Gastrocnemius medialis (tissue), 4 donors: ENCODE data around the gene IL17RA.

Experiments used
- POLR2A ChIP-seq, 2 donors: fragments of 450-650 bp; IDR thresholded peaks; one replicate each; pipeline ENCODE4 v1.6.1; 2017; ENCODE audit warnings: antibody characterized with exemption in 2 of 2, mild to moderate bottlenecking in 2 of 2, moderate library complexity in 2 of 2
- TF ChIP-seq, protein P1 (sequence below), 5 experiments: fragments of 450-650 bp in 3 of 5; fragments of 200-600 bp in 2 of 5; sonication (generic) in 2 of 5; IDR thresholded peaks in 4 of 5; conservative IDR thresholded peaks in 1 of 5; 1 replicate in 4 of 5; 2 replicates in 1 of 5; pipeline ENCODE4 v1.5.1; 2016 to 2019; ENCODE audit warnings: antibody characterized with exemption in 5 of 5, mild to moderate bottlenecking in 3 of 5, moderate library complexity in 3 of 5

DNA sequence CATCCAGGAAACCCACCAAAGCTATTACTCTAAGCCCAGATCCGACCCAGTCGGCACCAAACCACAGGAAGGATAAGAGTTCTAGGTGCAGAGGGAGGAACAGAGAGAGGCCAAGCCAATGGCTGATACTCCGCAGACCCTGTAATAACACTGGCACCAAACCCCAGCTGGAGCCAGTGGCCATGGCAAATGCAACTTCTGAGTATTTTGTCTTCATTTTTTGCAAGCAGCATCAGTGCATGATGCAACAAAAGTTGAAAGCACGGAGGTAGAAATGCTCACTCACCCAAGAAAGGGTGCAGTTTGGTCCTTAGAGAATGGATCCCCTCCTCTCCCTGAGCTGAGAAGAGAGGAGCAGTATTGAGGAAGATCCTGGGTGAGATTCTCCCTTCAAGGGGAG, 33.5 kb downstream of the IL17RA start:
- TF ChIP-seq, protein P1, sequence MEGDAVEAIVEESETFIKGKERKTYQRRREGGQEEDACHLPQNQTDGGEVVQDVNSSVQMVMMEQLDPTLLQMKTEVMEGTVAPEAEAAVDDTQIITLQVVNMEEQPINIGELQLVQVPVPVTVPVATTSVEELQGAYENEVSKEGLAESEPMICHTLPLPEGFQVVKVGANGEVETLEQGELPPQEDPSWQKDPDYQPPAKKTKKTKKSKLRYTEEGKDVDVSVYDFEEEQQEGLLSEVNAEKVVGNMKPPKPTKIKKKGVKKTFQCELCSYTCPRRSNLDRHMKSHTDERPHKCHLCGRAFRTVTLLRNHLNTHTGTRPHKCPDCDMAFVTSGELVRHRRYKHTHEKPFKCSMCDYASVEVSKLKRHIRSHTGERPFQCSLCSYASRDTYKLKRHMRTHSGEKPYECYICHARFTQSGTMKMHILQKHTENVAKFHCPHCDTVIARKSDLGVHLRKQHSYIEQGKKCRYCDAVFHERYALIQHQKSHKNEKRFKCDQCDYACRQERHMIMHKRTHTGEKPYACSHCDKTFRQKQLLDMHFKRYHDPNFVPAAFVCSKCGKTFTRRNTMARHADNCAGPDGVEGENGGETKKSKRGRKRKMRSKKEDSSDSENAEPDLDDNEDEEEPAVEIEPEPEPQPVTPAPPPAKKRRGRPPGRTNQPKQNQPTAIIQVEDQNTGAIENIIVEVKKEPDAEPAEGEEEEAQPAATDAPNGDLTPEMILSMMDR (IDR thresholded peaks at IDR 0.05 in 4 of 5, conservative IDR thresholded peaks at IDR 0.05 in 1 of 5): no peak
- no peak for TF ChIP-seq POLR2A (IDR thresholded peaks at IDR 0.05)
